ENCODE measurements around the gene KCNJ16. TPM values are rescaled to one million over a fixed set of nuclear protein-coding genes. Genes with fewer than 3 reads are reported as not detected.

Gene KCNJ16
- total and polyA plus RNA-seq, 9 of the 15 experiments (the other 6 are each of a cell fraction or from before 2014, with no cell fraction given): 0.01 to 0.75 (median 0.07) TPM; not detected in 4

GRCh38 chr17:70183508-70183907 lies 108.5 kb downstream of the KCNJ16 start:
- Histone ChIP-seq H3K79me2 (ENCODE audit: control insufficient read depth, insufficient read depth, low read length) (no peaks in the 10 kb centered on the region), H2AFZ (ENCODE audit: low read depth, low read length) (no peak overlapping the region), H3K9ac (ENCODE audit: insufficient read depth in 1 of 2, low read depth in 2 of 2, low read length in 2 of 2) (no peak overlapping the region), H4K20me1 (replicated peaks; ENCODE audit: control insufficient read depth, insufficient read depth, low read length) (no peaks in the 10 kb centered on the region), H3K36me3 (ENCODE audit: control insufficient read depth, insufficient read depth, low read length) (no peaks in the 10 kb centered on the region), H3K9me3 (replicated peaks; ENCODE audit: control insufficient read depth, insufficient read depth, low read depth, low read length) (no peaks in the 10 kb centered on the region), H3K4me1 (replicated peaks in 1 of 2; ENCODE audit: control insufficient read depth in 2 of 2, insufficient read depth in 2 of 2, low read length in 2 of 2) (no peaks in the 10 kb centered on the region), H3K4me3 (no peak overlapping the region), H3K27ac (ENCODE audit: extremely low read depth, low read depth, low read length) (no peak overlapping the region), H3K27me3 (ENCODE audit: control insufficient read depth in 2 of 2, insufficient read depth in 2 of 2, low read length in 2 of 2) (no peaks in the 10 kb centered on the region), H3K4me2 (ENCODE audit: insufficient read depth, low read length) (no peak overlapping the region), H3K9me1 (ENCODE audit: control insufficient read depth, insufficient read depth, low read length) (no peaks in the 10 kb centered on the region)
- ChIA-PET POLR2A (no interaction called here), CTCF (ENCODE audit: low intra/inter-chr PET ratio) (no interaction called here)
- in situ Hi-C loops (cut with MboI): no loop called here
- 0% methylated on average over 4 of the region's 4 CpGs for WGBS (ENCODE audit: insufficient coverage, low coverage, missing lambda C conversion rate)
- intact Hi-C loops (cut with micrococcal nuclease): no loop called here
- DNase-seq (ENCODE audit: extremely low read depth in 1 of 4, low spot score in 3 of 4) (no peak), FAIRE-seq (no peak), ATAC-seq (no peak)
- no TSS peak for BruUV-seq (replicated peaks)
- TF ChIP-seq SREBF2 (CRISPR knock-in tag; IDR thresholded peaks at IDR 0.05) (no peak), RFX5 (IDR thresholded peaks at IDR 0.05; ENCODE audit: low read depth, low read length) (no peak), RB1 (IDR thresholded peaks at IDR 0.05; ENCODE audit: low read depth) (no peak), NRF1 (conservative IDR thresholded peaks at IDR 0.05 in 1 of 2, IDR thresholded peaks at IDR 0.05 in 1 of 2) (no peak), HINFP (tag; conservative IDR thresholded peaks at IDR 0.05; ENCODE audit: low read depth) (no peak), E2F6 (IDR thresholded peaks at IDR 0.05; ENCODE audit: borderline replicate concordance in 1 of 2, extremely low read depth in 1 of 2, insufficient read depth in 1 of 2, insufficient read length in 1 of 2, low read depth in 1 of 2, low read length in 1 of 2, poor library complexity in 1 of 2, severe bottlenecking in 1 of 2) (no peak), FUS (optimal IDR thresholded peaks at IDR 0.05; ENCODE audit: low read depth, low read length) (no peak), SNRNP70 (optimal IDR thresholded peaks at IDR 0.05; ENCODE audit: low read depth, low read length) (no peak), SRSF7 (optimal IDR thresholded peaks at IDR 0.05; ENCODE audit: low read depth, low read length) (no peak), SP1 (CRISPR knock-in tag; IDR thresholded peaks at IDR 0.05) (no peak), AFF4 (CRISPR knock-in tag; IDR thresholded peaks at IDR 0.05) (no peak), USF2 (CRISPR knock-in tag; IDR thresholded peaks at IDR 0.05) (no peak), RHOXF2B (CRISPR knock-in tag; conservative IDR thresholded peaks at IDR 0.05) (no peak), TFE3 (CRISPR knock-in tag; IDR thresholded peaks at IDR 0.05) (no peak)
